GM19099 (cell line): Measurements from ENCODE around the gene MINDY1.

ENCODE experiments used
- POLR2A ChIP-seq: IDR thresholded peaks from 3 replicates; pipeline ENCODE4 v1.6.1; 2011; ENCODE audit warnings: low read depth; ENCODE audit not compliant: insufficient read length; ENCODE audit errors: extremely low read depth

The MINDY1 gene

GRCh38 chr1:151000408-151000807 is 6.3 kb downstream of the MINDY1 start:
- TF ChIP-seq POLR2A, result no peak

GRCh38 chr1:150999926-151000325 is 6.8 kb downstream of the MINDY1 start:
- TF ChIP-seq POLR2A, result no peak

GRCh38 chr1:150999051-150999674 is 7.5 kb downstream of the MINDY1 start:
- TF ChIP-seq POLR2A, result no peak

GRCh38 chr1:150997949-150998348 is 8.8 kb downstream of the MINDY1 start:
- no peak for TF ChIP-seq POLR2A

GRCh38 chr1:150997126-150997872 is 9.4 kb downstream of the MINDY1 start:
- no peak for TF ChIP-seq POLR2A

- no peak for TF ChIP-seq POLR2A
These were observed 10.8 kb downstream of the MINDY1 start for GRCh38 chr1:150995896-150996295.

- TF ChIP-seq POLR2A, result no peak
These were observed 11.2 kb downstream of the MINDY1 start for GRCh38 chr1:150995460-150995859.

- no peak for TF ChIP-seq POLR2A
These were observed 12.5 kb downstream of the MINDY1 start for GRCh38 chr1:150994248-150994647.

GRCh38 chr1:150992626-150993025 is 14.1 kb downstream of the MINDY1 start:
- no peak for TF ChIP-seq POLR2A

- TF ChIP-seq POLR2A, result no peak
These were observed 18.8 kb downstream of the MINDY1 start for GRCh38 chr1:150987924-150988323.

- no peak for TF ChIP-seq POLR2A
These were observed 21.4 kb downstream of the MINDY1 start for GRCh38 chr1:150985179-150985825.

GRCh38 chr1:150981805-150982712 is 24.6 kb downstream of the MINDY1 start, which contains the start of gene ANXA9:
Gene ANXA9 (plus strand): TSS chr1:150982292. CDS start chr1:150983106, 814 bp downstream.
- TF ChIP-seq POLR2A, result no peak

GRCh38 chr1:150981177-150981804 is 25.4 kb downstream of the MINDY1 start:
- TF ChIP-seq POLR2A, result no peak
